Forelimb muscle (tissue), 1 donor: Measurements from ENCODE around the gene CNTN6. TPM values are rescaled to one million over a fixed set of nuclear protein-coding genes. Genes with fewer than 3 reads are reported as not detected.
"Not testable (repeated sequence)": the region's sequence is repeated elsewhere in the genome, so short reads cannot be mapped to it uniquely, and the experiment has no call there.

Experiments
- DNase-seq: peaks from one replicate; pipeline ENCODE4 v3.0.0-alpha.2; 2013; ENCODE audit warnings: low read depth
- polyA plus RNA-seq: library from polyadenylated mRNA; unstranded; fragments of 120-200 nt; gene quantifications from one replicate; pipeline ENCODE4 v1.2.1, GENCODE V29; 2013; ENCODE audit not compliant: insufficient read length

Gene CNTN6
- polyA plus RNA-seq, 1 donor = 1.2 TPM

GRCh38 chr3:1275495-1275894 is 182.7 kb downstream of the CNTN6 start:
- DNase-seq = no peak

GRCh38 chr3:1287815-1288214 is 195.0 kb downstream of the CNTN6 start:
- no peak for DNase-seq

DNA sequence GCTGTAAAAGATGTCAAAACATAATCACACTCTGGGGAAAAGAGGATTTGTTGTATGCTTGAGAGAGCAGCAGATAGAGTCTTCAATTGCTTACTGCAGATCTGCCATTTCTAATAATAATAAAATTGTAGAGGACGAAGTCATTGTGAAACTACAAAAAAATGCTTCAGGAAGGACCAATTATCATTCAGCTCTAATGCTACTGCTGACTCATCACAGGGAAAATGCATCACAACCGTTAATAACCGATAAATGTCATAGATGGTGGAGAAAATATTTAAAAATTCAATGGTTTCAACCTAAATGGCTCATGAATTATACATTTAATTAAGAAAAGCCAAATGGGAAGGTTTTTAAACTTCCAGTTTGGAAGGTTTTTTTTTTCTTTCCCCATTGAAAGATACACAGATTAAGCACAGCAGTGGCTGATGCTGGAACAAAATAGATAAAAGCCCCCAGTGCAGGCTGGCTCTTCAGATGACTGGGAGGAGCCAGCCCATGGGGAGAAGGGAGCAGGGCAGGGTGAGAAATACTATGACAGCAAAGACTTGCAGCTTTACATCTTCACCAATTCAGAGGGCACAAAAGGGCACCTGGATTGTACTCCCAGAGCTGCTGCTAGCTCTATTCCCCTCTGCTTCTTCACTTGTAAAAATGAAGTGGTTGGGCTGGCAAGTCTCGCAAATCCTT is 196.1 kb downstream of the CNTN6 start:
- DNase-seq = no peak

- DNase-seq = no peak
Measured at GRCh38 chr3:1292571-1293071, 199.8 kb downstream of the CNTN6 start.

- DNase-seq = no peak
Measured at GRCh38 chr3:1294586-1294985, 201.8 kb downstream of the CNTN6 start.

- no peak for DNase-seq
Measured at GRCh38 chr3:1318296-1319005, 225.6 kb downstream of the CNTN6 start.

GRCh38 chr3:1326546-1326945 is 233.7 kb downstream of the CNTN6 start:
- DNase-seq = no peak

DNA sequence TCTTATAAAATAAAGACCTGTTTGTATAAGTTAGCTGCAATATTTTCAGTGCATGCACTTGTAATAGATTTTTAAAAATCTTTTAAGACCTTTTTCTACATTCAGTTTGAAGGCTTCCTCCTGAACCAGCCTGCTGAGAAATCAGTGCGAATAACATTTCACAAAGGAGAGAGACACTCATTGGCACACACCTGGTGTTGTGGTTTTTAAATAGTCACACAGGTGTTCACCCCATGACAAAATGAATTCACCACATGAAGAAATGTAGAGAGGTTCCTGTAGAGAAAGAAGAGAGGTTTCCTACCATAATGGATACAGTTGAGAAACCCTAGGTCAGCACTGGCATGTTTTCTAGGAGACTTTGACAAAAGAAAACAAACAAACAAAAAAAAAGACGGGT is 237.3 kb downstream of the CNTN6 start:
- DNase-seq = no peak

GRCh38 chr3:1346386-1346785 is 253.6 kb downstream of the CNTN6 start:
- DNase-seq = no peak

DNA sequence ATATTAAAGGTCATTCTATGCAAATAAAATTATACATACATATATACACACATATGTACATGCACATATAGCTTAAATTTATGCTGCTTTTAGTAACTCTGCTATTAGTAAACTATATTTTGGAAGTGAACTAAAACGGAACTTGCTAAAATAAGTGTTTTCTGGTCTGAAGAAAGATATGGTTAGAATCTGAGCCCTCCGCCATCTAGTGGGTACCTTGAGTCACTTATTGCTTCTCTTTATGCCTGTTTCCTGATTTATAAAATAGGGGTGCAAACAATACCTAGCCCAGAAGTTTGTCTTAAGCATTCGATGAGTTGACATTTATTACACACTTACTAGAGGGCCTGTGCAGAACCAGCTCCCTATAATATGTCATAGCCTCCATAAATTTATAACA is 255.7 kb downstream of the CNTN6 start:
- DNase-seq = no peak

- DNase-seq = no peak
Measured at GRCh38 chr3:1350885-1351284, 258.1 kb downstream of the CNTN6 start.

DNA sequence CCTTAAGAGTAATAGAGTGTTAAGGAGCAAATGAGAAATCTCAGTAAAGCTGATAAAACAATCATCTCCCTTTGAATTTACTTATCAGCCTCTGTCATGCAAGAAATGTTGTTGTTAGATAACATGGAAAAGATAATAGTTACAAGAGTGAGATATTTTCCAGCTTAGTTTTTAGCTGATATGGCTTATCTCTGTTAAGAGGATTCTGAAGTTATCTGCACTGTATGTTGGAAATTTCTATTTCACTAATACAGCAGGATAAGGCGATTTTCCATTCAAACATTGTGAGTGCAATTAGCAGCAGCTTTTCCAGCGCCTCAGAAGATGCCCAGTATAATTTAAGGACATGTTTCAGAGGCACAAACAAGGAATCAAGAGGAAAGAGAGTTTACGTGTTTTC is 262.9 kb downstream of the CNTN6 start:
- DNase-seq = no peak

GRCh38 chr3:1356101-1356500 is 263.3 kb downstream of the CNTN6 start:
- DNase-seq = no peak

GRCh38 chr3:1365528-1365927 is 272.7 kb downstream of the CNTN6 start:
- DNase-seq = no peak

DNA sequence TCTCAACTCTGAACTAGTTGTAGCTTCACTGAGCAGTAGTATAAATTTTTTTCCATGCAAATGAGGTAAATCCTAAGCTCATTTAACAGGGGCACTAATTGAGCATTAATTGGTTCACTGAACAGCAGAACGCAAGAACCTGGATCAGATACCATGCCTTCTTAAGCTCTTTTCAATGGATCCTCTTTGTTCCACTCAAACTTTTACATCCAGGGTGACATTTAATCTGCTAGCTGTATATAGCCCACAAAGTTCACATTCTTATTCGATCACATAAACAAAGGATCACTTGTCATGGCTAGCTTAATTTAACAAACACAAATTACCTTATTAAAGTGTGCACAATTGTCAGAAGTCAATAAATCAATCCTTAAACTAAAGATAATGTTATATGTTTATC is 281.6 kb downstream of the CNTN6 start:
- no peak for DNase-seq

- no peak for DNase-seq
Measured at GRCh38 chr3:1375145-1375544, 282.3 kb downstream of the CNTN6 start.

- peak; percentile 11 for DNase-seq
Measured at GRCh38 chr3:1380926-1381646, 288.3 kb downstream of the CNTN6 start.

- no peak for DNase-seq
Measured at GRCh38 chr3:1381647-1382036, 288.8 kb downstream of the CNTN6 start.

DNA sequence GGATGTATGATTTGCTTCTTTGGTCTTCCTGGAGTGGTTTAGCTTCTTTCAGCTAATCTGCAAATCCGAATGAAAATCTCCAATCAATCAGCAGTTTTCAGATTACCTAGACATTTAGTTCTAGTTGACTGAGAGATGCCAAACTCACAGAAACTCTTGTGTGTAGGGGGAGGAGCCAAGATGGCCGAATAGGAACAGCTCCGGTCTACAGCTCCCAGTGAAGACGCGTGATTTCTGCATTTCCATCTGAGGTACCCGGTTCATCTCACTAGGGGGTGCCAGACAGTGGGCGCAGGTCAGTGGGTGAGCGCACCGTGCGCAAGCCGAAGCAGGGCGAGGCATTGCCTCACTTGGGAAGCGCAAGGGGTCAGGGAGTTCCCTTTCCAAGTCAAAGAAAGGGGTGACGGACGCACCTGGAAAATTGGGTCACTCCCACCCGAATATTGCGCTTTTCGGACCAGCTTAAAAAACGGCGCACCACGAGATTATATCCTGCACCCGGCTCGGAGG is 294.6 kb downstream of the CNTN6 start:
- not testable (repeated sequence) for DNase-seq

DNA sequence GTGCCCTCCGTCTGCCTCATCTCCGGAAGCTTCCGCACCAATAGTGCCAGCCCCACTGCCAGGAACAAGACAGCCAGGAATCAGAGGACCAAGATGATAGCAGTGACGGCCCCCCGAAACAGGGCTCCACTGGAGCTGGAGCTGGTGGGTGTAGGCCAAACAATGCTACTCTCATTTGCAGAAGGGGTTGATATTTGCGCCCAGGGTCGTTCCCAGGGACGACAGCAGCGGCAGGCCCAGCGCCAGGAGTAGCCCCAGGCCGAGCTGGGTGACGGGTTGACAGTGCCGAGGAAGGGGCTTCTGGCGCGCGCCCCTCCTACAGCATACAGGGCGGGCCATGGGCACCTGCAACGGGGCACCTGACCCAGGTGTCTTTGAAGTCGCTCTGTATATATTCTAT is 301.4 kb downstream of the CNTN6 start:
- no peak for DNase-seq

- DNase-seq = no peak
Measured at GRCh38 chr3:1400571-1400970, 307.7 kb downstream of the CNTN6 start.

DNA sequence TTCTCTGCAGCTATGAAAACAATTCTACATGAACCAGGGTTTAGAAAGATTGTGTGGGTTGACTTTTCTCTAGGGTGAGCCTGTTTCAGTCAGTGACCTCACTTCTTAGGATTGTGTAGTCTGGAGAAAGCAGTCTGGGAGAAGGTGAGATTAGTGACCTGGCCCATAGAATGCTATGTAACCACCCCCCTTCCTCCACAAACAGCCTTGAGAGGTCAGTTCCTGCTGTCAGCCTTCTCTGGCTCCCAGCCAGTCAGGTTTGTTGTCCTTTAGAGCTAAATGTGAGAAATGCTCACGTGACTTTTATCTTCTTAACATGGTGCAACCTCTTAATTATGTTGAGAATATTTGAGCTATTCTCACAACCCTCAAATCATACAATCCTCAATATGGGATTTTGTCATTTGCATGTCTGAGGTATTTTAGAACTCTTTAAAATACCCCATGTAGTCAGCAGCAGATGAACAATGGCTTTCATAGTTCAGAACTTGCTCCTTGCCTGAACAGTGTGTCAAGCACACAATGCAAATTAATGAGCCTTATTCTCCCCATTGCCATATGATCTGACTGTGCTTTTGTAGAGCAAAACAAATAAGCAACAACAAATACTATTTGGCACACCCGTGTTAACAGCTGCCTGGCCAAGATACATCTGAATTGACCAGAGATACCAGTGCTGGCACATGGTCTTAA is 311.6 kb downstream of the CNTN6 start:
- no peak for DNase-seq
